ENCODE results near the gene PROCA1. TPM values are rescaled to one million over a fixed set of nuclear protein-coding genes. Genes with fewer than 3 reads are reported as not detected.

PROCA1 gene
- total and polyA plus RNA-seq, 9 of the 15 experiments (the other 6 are each of a cell fraction or from before 2014, with no cell fraction given), result 0.78 to 16.2 (median 5.6) TPM

DNA sequence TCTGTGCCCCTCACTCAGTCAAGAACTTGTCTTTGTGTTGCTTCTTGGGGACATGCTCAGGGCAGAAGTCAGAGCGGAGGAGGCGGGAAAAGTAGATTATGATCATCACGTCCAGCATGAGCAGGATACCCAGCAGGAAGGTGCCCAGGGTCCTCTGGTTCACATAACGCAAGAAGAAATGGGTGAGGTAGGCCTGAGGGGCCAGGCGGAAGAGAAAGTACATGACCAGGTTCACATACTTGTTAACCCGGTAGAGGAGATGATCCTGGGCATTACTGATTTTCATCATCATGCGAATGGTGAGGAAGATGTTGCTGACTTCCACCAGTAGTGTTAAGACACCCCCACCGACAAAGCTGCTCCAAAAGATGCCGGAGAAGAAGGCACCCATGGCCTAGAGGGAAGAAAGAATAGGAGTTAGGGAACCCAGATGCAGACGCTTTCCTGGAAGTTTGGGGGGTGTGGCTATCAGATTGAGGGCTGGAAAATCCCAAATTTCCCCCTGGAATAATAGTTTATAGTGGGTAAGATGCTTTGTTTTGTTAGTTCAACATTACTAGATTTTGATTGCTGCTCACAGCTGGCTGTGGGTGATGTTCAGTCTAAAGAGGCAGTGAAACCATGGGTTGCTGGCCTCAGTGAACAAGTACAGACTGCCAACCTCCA lies 12.9 kb upstream of the PROCA1 start (continued):
- TF ChIP-seq NCOA4 (IDR thresholded peaks at IDR 0.05; ENCODE audit: partially characterized antibody) (no peak), NR2C1 (IDR thresholded peaks at IDR 0.05) (no peak), NR2C1 (tag; IDR thresholded peaks at IDR 0.05) (no peak), KLF6 (CRISPR knock-in tag; IDR thresholded peaks at IDR 0.05; ENCODE audit: borderline replicate concordance) (no peak), ZMIZ1 (IDR thresholded peaks at IDR 0.05; ENCODE audit: low read depth in 2 of 2, low read length in 2 of 2) (peak in 1 of 2 experiments; percentile 53; a peak in 1 of 4 replicates), SAFB2 (IDR thresholded peaks at IDR 0.05; ENCODE audit: borderline replicate concordance, low read depth, low read length, severe bottlenecking) (no peak), U2AF1 (optimal IDR thresholded peaks at IDR 0.05; ENCODE audit: low read depth, low read length) (no peak), RBM34 (IDR thresholded peaks at IDR 0.05; ENCODE audit: borderline replicate concordance, insufficient read depth, low read length) (no peak), TFAM (CRISPR knock-in tag; conservative IDR thresholded peaks at IDR 0.05) (no peak), NFXL1 (CRISPR knock-in tag; IDR thresholded peaks at IDR 0.05) (no peak), SMAD1 (IDR thresholded peaks at IDR 0.05; ENCODE audit: low read depth, low read length, partially characterized antibody) (no peak)
- TF ChIP-seq, protein P1, sequence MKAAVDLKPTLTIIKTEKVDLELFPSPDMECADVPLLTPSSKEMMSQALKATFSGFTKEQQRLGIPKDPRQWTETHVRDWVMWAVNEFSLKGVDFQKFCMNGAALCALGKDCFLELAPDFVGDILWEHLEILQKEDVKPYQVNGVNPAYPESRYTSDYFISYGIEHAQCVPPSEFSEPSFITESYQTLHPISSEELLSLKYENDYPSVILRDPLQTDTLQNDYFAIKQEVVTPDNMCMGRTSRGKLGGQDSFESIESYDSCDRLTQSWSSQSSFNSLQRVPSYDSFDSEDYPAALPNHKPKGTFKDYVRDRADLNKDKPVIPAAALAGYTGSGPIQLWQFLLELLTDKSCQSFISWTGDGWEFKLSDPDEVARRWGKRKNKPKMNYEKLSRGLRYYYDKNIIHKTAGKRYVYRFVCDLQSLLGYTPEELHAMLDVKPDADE (conservative IDR thresholded peaks at IDR 0.05; ENCODE audit: control insufficient read depth, low read depth, low read length), result no peak
- TF ChIP-seq, protein P2, sequence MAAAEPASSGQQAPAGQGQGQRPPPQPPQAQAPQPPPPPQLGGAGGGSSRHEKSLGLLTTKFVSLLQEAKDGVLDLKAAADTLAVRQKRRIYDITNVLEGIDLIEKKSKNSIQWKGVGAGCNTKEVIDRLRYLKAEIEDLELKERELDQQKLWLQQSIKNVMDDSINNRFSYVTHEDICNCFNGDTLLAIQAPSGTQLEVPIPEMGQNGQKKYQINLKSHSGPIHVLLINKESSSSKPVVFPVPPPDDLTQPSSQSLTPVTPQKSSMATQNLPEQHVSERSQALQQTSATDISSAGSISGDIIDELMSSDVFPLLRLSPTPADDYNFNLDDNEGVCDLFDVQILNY (CRISPR knock-in tag; IDR thresholded peaks at IDR 0.05), result no peak
- TF ChIP-seq, protein P3, sequence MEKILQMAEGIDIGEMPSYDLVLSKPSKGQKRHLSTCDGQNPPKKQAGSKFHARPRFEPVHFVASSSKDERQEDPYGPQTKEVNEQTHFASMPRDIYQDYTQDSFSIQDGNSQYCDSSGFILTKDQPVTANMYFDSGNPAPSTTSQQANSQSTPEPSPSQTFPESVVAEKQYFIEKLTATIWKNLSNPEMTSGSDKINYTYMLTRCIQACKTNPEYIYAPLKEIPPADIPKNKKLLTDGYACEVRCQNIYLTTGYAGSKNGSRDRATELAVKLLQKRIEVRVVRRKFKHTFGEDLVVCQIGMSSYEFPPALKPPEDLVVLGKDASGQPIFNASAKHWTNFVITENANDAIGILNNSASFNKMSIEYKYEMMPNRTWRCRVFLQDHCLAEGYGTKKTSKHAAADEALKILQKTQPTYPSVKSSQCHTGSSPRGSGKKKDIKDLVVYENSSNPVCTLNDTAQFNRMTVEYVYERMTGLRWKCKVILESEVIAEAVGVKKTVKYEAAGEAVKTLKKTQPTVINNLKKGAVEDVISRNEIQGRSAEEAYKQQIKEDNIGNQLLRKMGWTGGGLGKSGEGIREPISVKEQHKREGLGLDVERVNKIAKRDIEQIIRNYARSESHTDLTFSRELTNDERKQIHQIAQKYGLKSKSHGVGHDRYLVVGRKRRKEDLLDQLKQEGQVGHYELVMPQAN (IDR thresholded peaks at IDR 0.05; ENCODE audit: borderline replicate concordance), result no peak
- TF ChIP-seq, protein P4, sequence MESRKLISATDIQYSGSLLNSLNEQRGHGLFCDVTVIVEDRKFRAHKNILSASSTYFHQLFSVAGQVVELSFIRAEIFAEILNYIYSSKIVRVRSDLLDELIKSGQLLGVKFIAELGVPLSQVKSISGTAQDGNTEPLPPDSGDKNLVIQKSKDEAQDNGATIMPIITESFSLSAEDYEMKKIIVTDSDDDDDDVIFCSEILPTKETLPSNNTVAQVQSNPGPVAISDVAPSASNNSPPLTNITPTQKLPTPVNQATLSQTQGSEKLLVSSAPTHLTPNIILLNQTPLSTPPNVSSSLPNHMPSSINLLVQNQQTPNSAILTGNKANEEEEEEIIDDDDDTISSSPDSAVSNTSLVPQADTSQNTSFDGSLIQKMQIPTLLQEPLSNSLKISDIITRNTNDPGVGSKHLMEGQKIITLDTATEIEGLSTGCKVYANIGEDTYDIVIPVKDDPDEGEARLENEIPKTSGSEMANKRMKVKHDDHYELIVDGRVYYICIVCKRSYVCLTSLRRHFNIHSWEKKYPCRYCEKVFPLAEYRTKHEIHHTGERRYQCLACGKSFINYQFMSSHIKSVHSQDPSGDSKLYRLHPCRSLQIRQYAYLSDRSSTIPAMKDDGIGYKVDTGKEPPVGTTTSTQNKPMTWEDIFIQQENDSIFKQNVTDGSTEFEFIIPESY (CRISPR knock-in tag; IDR thresholded peaks at IDR 0.05), result peak; percentile 61; the same call in 1 of the 2 replicates
